Activated CD4-positive, alpha-beta T cell treated with anti-CD3 and anti-CD28 coated beads for 48 hours (primary cell): ENCODE data around the gene PDGFRA.

Source experiments
- DNase-seq: peaks from one replicate; pipeline ENCODE4 v3.0.0-alpha.2; 2020

The PDGFRA gene

DNA sequence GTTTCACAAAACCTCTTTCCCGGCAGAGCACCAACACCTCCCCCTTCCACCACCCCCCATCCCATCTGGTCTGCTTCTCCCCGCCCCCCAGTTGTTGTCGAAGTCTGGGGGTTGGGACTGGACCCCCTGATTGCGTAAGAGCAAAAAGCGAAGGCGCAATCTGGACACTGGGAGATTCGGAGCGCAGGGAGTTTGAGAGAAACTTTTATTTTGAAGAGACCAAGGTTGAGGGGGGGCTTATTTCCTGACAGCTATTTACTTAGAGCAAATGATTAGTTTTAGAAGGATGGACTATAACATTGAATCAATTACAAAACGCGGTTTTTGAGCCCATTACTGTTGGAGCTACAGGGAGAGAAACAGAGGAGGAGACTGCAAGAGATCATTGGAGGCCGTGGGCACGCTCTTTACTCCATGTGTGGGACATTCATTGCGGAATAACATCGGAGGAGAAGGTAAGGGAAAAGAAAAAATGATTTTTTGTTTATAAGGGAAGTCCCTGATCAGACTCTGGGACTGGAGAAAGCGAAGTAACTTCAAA lies at the start of gene PDGFRA:
Gene PDGFRA (plus strand): TSS at position 333 of the 541 bp plus-strand sequence. CDS start 29,476 bp downstream, outside the sequence.
- no peak for DNase-seq

DNA sequence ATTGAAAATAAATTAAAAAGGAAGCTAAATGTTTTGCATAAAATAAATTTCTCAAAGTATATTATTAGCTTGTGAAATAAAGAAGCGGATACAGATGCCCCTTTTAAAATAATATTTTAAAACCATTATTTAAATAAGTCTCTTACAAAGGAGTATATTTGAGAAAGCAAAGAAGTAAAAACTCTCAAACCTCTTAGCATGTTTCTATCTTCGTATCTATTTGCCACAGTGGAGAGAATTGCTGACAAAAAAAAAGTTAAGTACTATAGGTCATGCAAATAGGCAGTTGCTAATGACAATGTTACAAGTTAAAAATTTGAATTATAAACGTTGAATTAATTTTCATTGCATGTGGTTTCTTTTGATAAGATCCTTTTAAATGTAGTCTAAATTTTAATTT lies 44.5 kb upstream of the PDGFRA start:
- DNase-seq = no peak

DNA sequence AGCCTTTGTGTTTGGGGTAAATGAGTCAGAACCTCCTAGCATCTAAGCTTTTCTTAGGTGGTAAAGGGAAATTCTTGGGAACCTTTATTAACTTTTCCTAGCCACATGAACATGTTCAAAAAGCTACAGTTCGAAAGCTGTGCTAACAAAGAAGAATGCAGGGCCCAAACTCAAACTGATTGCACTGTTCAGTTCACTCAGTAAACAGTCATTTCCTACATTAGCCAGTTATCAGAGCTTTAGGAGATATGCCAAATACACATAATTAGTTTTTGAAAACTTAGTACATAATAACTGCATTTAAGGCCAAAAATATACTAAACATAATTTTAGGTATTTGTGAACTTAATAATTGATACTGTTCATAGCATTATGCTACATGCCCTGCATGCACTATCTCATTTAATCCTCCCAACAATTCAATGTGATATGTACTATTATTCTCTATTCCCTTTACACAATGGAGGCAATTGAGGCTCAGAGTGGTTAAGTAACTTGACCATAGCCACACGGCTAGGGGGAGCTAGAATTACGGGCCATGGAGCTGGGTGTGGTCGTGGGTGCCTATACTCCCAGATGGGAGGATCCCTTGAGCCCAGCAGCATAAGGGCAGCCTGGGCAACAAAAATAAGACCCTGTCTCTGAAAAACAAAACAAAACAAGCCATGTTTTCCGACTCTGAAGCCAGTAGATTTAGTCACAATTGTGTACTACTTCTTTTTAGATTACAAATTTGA lies 43.9 kb upstream of the PDGFRA start:
- no peak for DNase-seq

DNA sequence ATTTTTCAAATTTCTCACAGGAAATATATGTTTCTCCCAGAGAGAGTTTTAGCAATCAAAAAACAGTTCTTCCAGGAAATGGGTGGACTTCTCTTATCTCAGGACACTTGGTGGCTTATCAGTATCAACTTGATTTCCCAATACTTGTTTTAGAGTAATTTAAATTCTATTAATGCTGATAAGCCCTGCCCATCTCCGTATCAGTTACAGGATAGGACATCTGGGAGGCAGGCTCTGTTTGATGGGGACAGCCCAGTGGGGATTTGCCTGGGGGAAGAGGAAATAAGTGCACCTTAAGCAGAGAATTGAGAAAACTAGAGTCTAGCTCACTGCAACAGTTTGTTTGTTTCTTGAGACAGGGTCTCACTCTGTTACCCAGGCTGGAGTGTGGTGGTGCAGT lies 43.2 kb upstream of the PDGFRA start:
- DNase-seq = no peak

DNA sequence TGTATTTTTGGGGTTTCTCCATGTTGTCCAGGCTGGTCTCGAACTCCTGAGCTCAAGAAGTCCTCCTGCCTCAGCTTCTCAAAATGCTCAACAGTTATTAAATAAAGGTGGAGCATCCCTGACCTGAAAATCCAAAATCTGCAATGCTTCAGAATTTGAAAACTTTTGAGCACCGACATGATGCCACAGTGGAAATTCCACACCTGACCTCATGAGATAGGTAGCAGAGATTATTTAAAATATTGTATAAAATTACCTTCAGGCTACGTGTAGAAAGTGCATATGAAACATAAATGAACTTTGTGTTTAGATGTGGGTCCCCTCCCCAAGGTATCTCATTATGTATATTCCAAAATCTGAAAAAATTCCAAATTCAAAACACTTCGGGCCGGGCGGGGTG lies 42.7 kb upstream of the PDGFRA start:
- DNase-seq = no peak

DNA sequence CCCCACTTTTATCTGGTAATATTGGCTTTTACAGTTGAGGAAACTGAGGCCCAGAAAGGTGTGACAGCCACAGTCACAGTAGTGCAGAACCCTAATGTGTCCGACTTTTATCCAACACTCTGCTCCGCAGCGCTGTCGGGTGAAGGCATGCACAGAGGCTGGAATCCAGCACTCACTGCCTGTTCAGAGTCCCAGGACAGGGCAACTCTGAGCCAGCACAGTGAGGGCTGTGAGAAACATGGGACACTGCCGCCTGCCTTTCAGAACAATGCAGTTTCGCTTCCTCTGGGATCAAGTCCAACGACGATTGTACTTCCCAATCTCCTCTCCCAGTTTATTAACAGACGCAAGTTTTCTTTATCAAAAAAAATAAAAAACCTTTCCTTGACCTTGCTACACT lies 41.9 kb upstream of the PDGFRA start:
- no peak for DNase-seq

DNA sequence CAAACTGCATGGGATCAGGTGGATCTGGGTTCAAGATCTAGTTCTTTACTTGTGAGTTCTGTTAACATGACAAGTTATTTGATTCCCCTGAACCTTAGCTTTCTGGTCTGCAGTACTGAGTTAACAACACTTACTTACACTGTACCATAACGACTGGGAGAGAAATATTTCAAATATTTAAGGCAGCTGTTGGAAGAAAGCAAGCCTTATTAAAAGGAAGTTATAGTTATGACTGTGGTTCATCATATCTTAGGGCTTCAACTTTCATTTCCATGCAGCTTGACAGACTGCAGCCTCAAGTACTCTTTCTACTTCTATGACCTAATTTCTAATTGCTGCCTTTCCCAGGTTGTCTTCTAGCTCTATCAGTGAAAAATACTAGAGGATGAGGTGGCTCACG lies 40.0 kb upstream of the PDGFRA start:
- no peak for DNase-seq

DNA sequence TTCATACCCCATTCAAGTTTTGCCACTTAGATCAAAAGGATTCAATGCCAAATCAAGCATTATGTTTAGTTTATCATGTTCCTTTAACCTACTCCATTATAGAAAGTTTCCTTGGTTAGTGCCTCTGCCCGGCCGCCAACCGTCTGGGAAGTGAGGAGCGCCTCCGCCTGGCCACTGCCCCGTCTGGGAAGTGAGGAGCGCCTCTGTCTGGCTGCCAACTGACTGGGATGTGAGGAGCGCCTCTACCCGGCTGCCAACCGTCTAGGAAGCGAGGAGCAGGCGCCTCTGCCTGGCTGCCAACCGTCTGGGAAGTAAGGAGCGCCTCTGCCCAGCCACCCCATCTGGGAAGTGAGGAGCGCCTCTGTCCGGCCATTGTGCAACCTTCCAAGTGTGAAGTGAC lies 36.3 kb upstream of the PDGFRA start:
- no peak for DNase-seq

DNA sequence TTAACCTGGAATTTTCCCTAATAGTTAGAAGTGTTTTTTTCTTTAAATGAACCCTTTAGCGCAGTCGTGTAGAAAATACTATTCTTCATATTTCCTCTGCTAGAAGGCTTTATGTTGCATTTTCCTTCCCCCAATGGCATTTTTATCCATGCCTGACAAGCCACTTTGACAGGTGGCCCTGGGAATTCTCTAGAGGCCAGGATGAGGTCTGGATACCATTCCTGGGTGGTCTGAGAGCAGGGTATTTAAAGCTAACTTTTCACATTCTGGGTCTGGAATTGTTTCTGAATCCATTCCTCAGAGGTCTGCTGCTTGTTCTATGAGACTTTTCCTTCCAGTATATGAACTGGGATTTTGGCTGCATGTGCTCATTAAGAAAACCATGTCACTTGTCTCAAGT lies 31.2 kb upstream of the PDGFRA start:
- no peak for DNase-seq

DNA sequence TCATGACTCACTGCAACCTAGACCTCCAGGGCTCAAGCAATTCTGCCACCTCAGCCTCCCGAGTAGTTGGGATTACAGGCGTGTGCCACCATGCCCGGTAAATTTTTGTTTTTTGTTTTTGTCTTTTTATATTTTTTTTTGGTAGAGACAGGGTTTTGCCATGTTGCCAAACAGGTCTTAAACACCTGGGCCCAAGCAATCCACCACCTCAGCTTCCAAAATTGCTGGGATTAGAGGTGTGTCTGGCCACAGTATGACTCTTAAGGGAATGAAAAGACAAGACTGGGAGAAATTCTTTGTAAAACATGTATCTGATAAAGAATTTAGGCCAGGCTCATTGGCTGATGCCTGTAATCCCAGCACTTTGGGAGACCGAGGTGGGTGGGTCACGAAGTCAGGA lies 29.2 kb upstream of the PDGFRA start:
- no peak for DNase-seq

DNA sequence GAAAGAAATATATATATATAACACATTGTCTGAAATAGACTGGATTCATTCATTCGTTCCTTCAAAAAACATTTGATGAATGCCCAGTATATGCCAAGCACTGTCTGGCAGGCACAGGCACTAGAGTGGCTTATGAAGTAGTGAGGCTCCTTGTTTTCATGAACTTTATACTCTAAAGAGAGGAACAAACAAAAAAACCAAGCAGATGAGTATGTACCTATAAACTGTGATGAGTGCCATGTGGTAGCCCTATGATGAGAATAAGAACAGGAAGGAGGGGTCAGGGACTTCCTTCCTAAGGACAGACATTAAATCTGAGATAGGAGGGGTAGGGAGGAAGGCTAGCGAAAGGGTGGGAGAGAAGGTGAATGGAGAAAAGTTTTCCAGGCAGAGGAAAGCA lies 19.5 kb upstream of the PDGFRA start:
- no peak for DNase-seq

DNA sequence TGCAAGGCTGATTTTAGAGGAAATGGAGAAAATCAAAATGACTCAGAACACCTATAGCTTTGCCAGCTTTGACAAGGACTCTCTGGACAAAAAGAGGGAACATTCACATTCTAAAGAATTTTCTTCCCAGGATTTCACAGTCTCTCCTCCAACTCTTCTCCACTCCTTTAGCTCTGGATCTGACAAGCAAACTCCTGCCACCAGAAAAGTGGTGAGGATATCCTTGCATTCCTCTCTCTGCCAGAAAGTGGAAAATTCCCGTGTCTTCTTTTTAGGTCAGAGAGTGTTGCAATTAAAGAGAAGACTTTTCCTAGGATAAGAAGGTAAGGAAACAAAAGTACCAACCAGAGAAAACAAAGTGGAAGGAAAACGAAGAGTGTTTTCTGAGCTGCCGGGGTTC lies 16.1 kb upstream of the PDGFRA start:
- no peak for DNase-seq

DNA sequence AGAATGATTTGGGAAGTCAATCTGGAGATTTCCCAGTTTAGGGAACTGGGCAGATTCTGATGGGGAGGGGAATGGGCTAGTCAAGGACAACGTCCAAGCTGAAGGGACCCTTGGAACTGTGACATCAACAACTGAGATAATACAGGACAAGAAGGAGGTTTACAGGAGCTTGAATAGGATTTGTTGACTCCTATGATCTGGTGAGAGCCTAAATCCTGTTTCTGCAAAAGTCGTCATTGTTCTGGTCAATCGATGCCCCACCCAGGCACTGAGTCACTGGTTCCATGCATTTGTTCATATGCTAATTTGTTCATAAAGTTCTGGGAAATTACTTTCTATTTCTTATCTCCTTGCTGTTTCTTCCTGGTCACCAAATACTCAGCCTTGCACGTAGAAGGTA lies 15.3 kb upstream of the PDGFRA start:
- no peak for DNase-seq

DNA sequence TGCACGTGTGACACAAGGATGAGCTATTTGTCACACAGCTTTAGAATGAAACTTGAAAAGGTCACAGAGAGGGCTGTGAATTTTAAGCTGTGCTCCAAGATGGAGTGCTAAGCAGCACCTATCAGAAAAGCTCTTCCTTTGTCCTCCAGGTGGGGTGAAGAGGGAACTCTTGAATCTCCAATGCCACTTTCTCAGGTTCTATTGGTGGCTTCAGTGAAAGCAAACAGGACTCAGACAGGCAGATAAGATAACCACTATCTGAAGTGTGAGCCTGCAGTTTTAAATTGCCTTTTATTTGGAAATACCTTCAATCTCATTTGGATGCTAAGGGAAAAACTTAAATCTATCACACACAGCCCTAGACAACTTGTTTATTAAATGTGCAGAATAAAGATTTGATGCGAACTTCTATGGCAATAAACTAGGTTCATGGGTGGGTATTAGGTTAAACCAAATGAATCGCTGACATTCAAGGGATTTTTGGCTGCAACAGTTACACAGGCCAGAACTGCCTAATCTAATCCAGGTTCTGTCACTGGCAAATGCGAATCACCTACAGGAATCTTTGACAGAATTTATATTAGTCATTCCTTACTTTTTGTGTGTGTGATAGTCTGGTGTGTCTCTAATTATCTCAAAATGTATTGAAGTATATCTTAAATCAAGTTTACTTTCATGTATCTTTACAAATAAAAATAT lies 13.6 kb upstream of the PDGFRA start:
- no peak for DNase-seq

DNA sequence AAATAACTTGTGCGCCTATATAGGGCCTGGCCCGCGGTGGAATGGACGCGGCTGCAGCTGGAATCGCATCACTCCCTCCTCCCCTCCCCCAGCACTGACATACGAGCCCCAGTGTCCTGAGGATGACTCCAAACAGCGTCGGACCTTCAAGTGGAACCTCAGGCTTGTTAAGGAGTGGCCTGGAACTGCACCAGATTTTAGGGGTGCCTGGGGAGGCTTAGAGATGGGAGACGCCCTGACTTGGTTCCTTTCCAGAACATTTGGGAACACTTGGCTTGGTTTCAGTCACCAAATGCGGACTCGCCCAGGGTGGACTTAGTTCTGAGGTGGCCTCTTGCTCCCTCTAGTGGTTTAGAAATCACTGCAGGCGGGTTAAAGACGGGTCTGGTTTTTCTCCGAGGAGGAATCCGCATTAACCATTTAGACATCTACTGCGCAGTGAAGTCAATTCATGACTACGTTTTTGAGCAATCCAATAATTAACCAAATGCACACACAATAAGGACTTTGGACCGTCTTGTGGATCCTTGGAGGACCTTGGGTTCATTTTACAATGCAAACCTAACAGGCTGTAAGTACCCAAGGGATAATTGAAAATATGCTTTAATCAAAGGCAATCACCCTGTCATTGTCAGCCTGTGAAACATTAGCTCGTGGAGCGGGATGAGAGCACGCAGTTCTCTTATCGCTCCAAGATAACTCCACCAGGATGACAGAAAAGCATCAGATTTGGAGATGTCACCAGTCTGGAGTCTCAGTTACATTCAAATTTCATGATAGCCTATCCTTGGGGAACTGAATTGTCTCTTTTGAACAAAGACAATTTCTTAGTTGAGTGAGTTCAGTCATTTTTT lies 11.2 kb upstream of the PDGFRA start:
- peak; percentile 63 for DNase-seq

DNA sequence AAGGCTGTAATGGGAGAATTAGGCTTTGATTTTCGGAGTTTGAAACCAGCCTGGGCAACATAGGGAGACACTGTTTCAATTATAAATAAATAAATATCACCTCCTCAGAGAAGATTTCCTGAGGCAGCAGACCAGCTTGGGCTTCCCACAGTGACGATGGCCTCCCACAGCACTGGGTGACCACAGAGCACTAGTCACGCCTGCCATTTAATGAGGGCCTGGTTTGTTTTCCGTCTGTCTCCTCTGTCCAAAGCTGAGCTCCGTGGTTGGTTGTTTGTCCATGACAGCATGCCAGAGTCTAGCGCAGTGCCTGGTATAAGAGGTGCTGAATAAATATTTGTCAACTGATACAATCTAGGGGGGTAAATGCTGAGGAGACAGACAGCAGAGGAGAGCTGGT lies 10.4 kb upstream of the PDGFRA start:
- DNase-seq = no peak

DNA sequence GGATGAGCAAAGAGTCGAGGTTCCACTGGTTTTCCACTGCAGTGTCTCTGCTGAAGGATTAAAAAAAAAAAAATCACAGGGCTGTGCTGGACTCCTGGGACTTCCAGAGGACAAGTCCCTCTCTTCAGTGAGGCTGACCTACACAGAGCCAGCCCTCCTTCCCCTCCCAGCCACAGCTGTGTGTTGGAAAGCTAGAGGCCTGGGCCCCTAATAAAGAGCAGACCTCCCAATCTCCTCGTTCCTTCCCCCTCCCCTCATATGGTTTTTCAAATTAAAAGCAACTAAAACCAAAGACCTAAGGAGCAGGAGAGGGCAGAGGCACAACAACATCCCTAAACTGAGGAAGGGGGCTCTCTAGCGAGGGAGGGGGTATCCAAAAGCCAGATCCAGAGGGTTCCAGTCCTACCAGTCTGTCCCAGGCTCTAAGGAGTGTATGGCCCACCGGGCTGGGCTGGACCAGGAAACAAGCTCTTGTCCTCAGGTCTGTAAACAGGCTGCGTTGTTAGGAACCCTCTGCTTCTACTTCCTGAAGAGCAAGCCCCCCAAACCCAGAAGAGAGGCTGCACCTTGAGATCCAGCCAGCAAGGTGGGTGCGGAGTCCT lies 4.0 kb upstream of the PDGFRA start:
- DNase-seq = no peak

DNA sequence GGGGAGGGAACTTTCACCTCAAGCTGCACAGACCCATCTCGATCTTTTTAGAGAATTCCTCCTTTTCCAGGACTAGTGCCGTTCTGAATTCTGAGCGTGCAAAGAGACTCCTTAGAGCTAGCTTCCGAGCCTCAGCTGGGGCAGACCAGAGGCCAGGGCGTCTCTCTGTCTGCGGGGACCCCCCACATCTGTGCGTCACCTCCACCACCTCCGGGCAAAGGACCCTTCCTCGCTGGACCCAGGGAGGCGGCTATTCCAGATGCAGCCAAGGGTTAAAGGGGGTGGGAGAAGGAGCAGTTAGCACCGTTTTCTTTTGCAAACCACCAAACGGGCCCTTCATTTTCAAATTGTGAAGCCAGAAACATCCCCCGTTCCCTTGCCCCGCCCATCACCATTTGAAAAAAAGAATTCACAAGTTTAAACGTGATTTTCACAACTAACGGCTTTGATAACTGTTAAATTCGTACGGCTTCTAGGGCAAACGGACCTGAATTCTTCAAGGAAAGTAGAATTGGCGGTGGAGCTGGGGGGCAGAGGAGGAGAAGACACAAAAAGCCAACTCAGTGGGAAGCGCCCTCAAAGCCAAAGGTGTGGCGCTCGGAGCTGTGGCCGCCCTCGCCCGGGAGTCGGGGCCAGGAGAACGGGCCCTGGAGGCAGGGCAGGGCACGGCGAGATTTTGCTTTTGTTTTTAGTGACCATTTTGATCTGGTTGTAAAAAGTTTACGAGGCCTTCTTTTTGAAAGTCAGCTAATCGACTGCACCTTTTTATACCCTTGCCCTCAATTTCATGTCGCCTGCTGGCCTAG lies 3.3 kb upstream of the PDGFRA start:
- peak; percentile 9 for DNase-seq

DNA sequence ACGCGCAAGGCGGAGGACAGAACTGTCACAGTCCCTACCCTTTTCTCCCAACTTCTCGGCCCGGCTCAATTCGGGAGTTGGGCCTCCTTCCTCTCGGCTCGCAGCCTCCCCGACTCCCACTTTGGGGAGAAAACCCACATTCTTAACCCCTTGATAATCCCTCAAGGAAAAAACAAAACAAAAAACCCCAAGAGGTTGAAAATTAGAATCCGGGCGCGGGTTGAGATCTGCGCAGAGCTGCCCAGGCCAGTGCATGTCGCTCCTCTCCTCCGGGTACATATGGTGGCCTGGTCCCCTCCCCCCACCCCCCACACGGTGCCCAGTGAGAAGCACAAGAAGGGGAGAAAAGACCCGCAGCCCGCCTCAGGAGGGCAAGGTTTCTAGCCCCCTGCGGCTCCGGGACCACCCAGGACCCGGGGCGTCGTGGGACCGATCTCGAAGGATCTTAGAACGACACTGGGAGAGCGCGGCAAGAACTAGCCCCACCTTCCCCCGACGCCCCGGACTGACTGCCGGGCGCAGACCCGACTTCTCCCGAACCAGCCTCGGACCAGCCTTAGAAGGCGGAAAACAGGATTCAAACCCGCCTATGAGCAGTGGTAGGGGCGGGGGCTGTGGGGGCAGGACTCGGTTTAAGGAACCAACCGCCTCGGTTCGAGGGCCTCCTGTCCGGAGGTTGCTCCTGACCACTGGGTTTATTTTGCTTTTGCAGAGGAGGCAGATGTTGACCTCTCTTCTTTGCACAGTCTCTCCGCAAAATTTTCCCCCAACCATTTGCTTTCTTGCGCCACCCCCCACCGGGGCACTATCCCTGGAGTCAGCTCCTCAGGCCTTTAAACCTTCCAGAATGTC lies 2.5 kb upstream of the PDGFRA start:
- DNase-seq = peak; percentile 6

DNA sequence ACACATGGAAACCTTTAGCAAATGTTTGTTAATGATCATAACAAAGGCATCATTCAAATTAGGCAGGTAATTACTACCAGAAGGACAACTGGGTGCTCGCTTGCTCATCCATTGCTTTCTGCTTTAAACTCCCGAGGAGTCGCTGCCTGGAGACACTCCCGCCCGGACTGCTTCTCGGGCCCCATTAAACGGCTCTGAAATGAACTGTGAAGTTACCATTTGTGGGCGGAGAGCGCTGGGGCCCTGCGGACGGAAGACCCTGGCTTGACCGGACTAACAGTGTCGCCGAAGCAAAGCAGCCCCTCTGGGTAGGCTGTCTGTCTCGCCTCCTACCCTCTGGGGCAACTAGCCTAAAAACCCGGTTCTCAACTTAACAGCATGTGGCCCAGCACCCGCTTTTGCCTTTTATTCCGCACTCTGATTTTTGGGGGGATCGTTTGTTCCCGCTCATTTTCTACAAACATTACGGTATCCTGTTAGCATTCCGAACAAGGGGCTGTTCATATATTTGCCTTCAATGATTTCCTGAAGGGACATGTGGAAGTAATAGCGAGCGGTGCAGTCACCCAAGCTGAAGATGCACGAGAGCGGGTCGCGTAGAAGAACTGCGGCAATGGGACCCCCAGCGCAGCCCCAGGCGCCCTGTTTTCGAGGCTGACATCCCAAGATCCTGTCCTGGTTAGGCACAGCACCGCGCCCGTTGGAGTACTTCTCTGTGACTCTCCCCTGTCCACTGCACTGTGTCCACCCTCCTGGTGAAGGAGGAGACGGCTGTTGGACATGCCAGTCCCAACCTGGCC lies 1.6 kb upstream of the PDGFRA start:
- peak; percentile 6 for DNase-seq
